Tibial nerve (tissue), 4 donors: ENCODE data around the gene CARMIL1. TPM values are rescaled to one million over a fixed set of nuclear protein-coding genes. Genes with fewer than 3 reads are reported as not detected.

Source experiments
- DNase-seq, 2 donors: peaks; one replicate each; pipeline ENCODE4 v3.0.0-alpha.2; 2019; ENCODE audit warnings: low spot score in 2 of 2
- H3K27ac ChIP-seq, 4 donors: fragments of 200-600 bp; sonication (generic) in 3 of 4; one replicate each; pipeline ENCODE4 v1.5.1; 2017 to 2019; ENCODE audit warnings: mild to moderate bottlenecking in 1 of 4
- H3K27me3 ChIP-seq, 2 donors: fragments of 200-600 bp; sonication (generic) in 1 of 2; one replicate each; pipeline versions ENCODE4 v1.5.1 to v1.6.0; 2017 to 2019
- H3K36me3 ChIP-seq, 3 donors: fragments of 200-600 bp; sonication (generic); one replicate each; pipeline ENCODE4 v1.5.1; 2018 to 2019
- H3K4me1 ChIP-seq, 4 donors: fragments of 200-600 bp; sonication (generic) in 3 of 4; one replicate each; pipeline ENCODE4 v1.5.1; 2017 to 2019
- H3K4me3 ChIP-seq, 4 donors: fragments of 200-600 bp; sonication (generic) in 3 of 4; one replicate each; pipeline ENCODE4 v1.5.1; 2017 to 2019; ENCODE audit warnings: mild to moderate bottlenecking in 1 of 4, moderate library complexity in 1 of 4
- H3K9me3 ChIP-seq, 4 donors: fragments of 200-600 bp; sonication (generic) in 3 of 4; one replicate each; pipeline ENCODE4 v1.5.1; 2017 to 2019
- CTCF ChIP-seq, 5 experiments: fragments of 200-600 bp in 3 of 5; fragments of 450-650 bp in 2 of 5; sonication (generic) in 3 of 5; IDR thresholded peaks; one replicate each; pipeline ENCODE4 v1.5.1; 2016 to 2019; ENCODE audit warnings: antibody characterized with exemption in 5 of 5, mild to moderate bottlenecking in 3 of 5, moderate library complexity in 2 of 5
- EP300 ChIP-seq, 2 donors: sonication (generic); formaldehyde crosslinking; IDR thresholded peaks; one replicate each; pipeline ENCODE4 v1.6.1; 2017; ENCODE audit warnings: antibody characterized with exemption in 2 of 2, mild to moderate bottlenecking in 1 of 2
- POLR2A ChIP-seq, 2 donors: fragments of 450-650 bp; IDR thresholded peaks; one replicate each; pipeline ENCODE4 v1.6.1; 2017; ENCODE audit warnings: antibody characterized with exemption in 2 of 2, mild to moderate bottlenecking in 2 of 2, moderate library complexity in 2 of 2
- WGBS, 2 donors: methylation state at CpG; one replicate each; pipeline ENCODE4 v1.1.5; 2018; 5-methylcytosine and 5-hydroxymethylcytosine counted together
- total RNA-seq, 4 donors: library from RNA; depleted of rRNA; stranded (reverse); fragments of >200 nt; gene quantifications; one replicate each; pipeline ENCODE4 v1.1.0, GENCODE V29; 2016

The CARMIL1 gene
- total RNA-seq, 4 donors from 2014 or later = 29.1 to 43.5 (median 34.1) TPM

GRCh38 chr6:25511376-25511775 is 232.2 kb downstream of the CARMIL1 start:
- DNase-seq = no peak
- no peaks in the 10 kb centered on the region for H3K9me3 ChIP-seq
- H3K27me3 ChIP-seq = no peaks in the 10 kb centered on the region
- H3K36me3 ChIP-seq = peaks cover 0 to 6% (median 5%) of the 10 kb centered on the region in 3 donors
- no peak for TF ChIP-seq CTCF (IDR thresholded peaks at IDR 0.05)
- no peak for TF ChIP-seq POLR2A (IDR thresholded peaks at IDR 0.05)
- TF ChIP-seq EP300 (IDR thresholded peaks at IDR 0.05) = no peak
- no peak overlapping the region for H3K27ac ChIP-seq
- H3K4me1 ChIP-seq = no peaks in the 10 kb centered on the region
- no peak overlapping the region for H3K4me3 ChIP-seq
- WGBS, 2 donors = 74% methylated on average over 2 of the region's 2 CpGs

GRCh38 chr6:25512560-25512959 is 233.4 kb downstream of the CARMIL1 start:
- DNase-seq = no peak

GRCh38 chr6:25519856-25520255 is 240.7 kb downstream of the CARMIL1 start:
- Histone ChIP-seq H3K27ac (no peak overlapping the region), H3K36me3 (peaks cover 0 to 22% (median 5%) of the 10 kb centered on the region in 3 donors), H3K27me3 (no peaks in the 10 kb centered on the region), H3K4me1 (no peaks in the 10 kb centered on the region), H3K9me3 (no peaks in the 10 kb centered on the region), H3K4me3 (no peak overlapping the region)
- DNase-seq = no peak
- no peak for TF ChIP-seq POLR2A (IDR thresholded peaks at IDR 0.05)
- no peak for TF ChIP-seq CTCF (IDR thresholded peaks at IDR 0.05)
- no peak for TF ChIP-seq EP300 (IDR thresholded peaks at IDR 0.05)

More at GRCh38 chr6:25512560-25512959, 233.4 kb downstream of the CARMIL1 start:
- Histone ChIP-seq H3K27ac (no peak overlapping the region), H3K27me3 (no peaks in the 10 kb centered on the region), H3K4me1 (no peaks in the 10 kb centered on the region), H3K36me3 (peaks cover 0 to 6% (median 5%) of the 10 kb centered on the region in 3 donors), H3K4me3 (no peak overlapping the region), H3K9me3 (no peaks in the 10 kb centered on the region)
- TF ChIP-seq EP300 (IDR thresholded peaks at IDR 0.05) (no peak), POLR2A (IDR thresholded peaks at IDR 0.05) (no peak), CTCF (IDR thresholded peaks at IDR 0.05) (no peak)

GRCh38 chr6:25524542-25524941 is 245.4 kb downstream of the CARMIL1 start:
- WGBS, 2 donors = 72 to 77% methylated on average over 1 of the region's 1 CpG
- Histone ChIP-seq H3K27ac (no peak overlapping the region), H3K36me3 (peaks cover 0 to 16% (median 0%) of the 10 kb centered on the region in 3 donors), H3K4me3 (no peak overlapping the region), H3K27me3 (no peaks in the 10 kb centered on the region), H3K9me3 (no peaks in the 10 kb centered on the region), H3K4me1 (no peaks in the 10 kb centered on the region)
- no peak for DNase-seq
- TF ChIP-seq EP300 (IDR thresholded peaks at IDR 0.05) = no peak
- TF ChIP-seq POLR2A (IDR thresholded peaks at IDR 0.05) = no peak
- no peak for TF ChIP-seq CTCF (IDR thresholded peaks at IDR 0.05)

- 78 to 83% methylated on average over 3 of the region's 3 CpGs for WGBS, 2 donors
- no peaks in the 10 kb centered on the region for H3K27me3 ChIP-seq
- H3K4me1 ChIP-seq = no peaks in the 10 kb centered on the region
- TF ChIP-seq EP300 (IDR thresholded peaks at IDR 0.05) = no peak
- TF ChIP-seq CTCF (IDR thresholded peaks at IDR 0.05) = no peak
- no peak for TF ChIP-seq POLR2A (IDR thresholded peaks at IDR 0.05)
- H3K36me3 ChIP-seq = peaks cover 0 to 16% (median 0%) of the 10 kb centered on the region in 3 donors
- H3K4me3 ChIP-seq = no peak overlapping the region
- H3K27ac ChIP-seq = no peak overlapping the region
- H3K9me3 ChIP-seq = no peaks in the 10 kb centered on the region
- DNase-seq = no peak
Measured at GRCh38 chr6:25525078-25525477, 245.9 kb downstream of the CARMIL1 start.
